GM19468 (cell line): ENCODE results near the gene UBE2U.
"Not testable (repeated sequence)": the region's sequence is repeated elsewhere in the genome, so short reads cannot be mapped to it uniquely, and the experiment has no call there.

Experiments
- ATAC-seq: cut with Tn5 transposase; IDR thresholded peaks from one replicate; pipeline ENCODE4 v1.9.1; 2021; ENCODE audit warnings: mild to moderate bottlenecking, moderate library complexity, moderate number of reproducible peaks; ENCODE audit not compliant: unreplicated experiment; ENCODE audit errors: extremely low read depth

Gene UBE2U

DNA sequence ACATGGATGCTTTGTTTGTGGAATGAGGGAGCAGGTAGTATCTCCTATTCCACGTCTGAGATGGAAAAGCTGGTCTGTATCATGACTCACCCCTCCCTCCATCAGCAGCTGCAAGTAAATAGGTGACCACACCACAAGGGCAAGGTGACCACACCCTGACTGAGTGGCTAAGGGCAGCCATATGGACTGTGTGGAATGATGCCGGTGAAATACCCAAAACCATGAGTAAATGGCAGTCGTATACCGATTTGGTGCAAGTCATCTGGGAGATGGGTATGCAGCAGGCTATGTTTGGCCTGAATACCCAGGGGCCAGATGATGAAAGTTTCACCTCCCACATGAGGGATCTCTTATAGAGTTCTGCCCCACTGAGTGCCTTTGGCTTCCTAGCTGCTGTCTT is 15.8 kb upstream of the UBE2U start:
- ATAC-seq, result no peak

DNA sequence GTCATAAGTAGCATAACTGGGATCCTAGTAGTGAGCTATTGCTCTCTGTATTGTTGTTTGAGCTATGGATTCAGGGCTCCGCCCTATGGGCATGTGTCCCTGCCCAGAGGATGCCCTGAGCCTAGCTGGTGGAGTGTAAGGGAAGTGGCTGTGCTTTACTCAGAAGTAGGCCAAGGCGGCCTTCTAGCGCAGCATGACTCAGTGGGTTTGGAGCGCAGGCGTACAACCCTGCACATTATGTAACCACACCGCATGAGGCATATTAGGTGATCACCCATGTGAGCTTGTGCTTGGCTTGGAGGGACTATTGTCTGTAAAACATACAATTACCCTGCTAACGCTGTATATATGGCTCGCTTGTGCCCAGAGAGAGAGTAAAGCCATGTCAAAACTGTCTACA is 11.1 kb upstream of the UBE2U start:
- no peak for ATAC-seq

DNA sequence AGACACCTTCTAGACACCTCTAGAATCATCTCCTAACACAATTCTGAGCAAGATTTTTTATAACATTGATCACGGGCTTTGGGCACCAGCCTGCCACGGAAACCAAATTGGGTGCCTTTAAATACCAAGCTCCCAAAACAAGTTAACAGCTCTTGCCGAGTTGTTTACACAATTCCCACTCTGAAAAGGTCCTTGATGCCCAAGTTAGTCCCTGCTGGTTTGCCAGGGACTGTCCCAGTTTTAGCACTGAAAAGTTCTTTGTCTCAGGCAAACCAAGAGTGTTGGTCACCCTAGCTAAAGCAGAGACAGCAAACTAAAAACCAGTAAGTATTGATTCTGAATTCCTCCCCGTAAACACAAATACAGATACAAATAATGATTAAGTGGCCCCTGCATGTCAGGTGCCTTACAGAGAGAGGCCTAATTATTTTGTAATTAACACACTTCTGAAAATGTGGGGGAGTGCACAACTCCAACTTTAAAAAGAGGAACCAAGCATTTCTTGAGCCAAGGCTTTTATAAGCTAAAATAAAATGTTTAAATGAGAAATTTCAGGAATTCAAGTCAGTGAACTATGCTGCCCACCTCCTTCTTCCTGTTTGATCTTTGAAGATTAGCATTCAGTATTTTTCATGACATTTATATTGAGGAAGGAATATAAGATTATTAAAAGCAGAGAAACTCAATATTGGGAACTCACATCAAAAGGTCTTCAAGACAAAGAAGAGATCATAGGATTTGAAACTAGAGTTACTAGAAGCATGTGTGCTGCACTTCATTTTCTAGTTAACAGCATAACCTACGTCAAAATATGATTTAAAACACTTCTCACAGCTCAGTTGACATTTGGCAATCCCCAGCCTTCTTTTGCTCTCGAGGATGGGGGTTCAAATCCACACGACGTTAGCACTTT is 9.0 kb upstream of the UBE2U start:
- ATAC-seq, result no peak

DNA sequence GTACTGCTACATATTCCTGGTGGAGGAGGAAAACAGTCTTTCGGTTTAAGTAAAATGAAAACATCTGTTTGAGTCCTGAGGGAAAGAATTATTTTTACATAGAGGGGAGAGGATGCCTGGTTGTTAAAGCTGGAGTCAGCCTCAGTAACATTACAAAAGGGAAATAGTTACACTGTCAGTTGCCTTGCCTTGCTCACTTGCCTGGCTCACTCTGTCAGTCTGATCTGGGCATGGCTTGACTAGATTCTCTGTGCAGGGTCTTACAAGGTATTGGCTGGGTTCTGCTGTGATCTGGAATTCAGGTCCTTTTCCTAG is 8.4 kb upstream of the UBE2U start:
- no peak for ATAC-seq

DNA sequence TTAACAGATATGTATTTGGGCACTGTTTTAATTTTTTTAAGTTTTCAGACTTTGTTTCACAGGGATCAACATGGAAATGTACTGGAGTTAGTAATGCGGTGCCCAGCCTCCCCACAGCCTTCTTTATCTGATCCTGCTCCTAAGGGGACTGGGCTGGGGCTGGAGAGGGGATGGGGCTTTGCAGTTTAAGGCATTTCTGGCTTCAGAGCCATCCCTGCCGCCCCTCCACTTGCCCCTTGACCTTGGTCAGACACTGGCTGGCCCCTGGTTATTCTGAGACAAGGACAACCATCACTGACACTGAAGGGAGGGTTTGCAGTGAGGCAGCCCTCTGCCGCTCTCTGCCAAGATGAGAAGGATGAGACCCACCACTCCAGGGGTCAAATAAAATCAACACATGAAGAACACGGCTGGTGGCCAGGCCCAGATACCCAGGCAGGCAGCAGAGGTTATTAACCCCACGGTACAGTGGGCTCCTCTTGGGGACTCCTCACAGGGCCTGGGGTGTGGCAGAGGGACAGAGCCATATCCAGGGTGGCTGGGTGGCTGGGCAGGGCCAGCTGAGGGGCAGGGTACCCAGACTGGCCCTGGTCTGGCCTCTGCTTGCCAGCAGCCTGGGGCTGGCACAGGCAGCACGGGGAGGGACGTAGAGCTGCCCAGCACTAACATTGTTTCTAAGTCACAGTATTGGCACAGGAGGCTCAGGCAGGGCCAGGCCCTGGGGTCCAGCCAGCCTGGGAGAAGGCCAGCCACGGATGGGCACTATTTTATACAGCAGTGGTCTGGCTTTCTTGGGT is 7.2 kb upstream of the UBE2U start:
- ATAC-seq, result no peak

DNA sequence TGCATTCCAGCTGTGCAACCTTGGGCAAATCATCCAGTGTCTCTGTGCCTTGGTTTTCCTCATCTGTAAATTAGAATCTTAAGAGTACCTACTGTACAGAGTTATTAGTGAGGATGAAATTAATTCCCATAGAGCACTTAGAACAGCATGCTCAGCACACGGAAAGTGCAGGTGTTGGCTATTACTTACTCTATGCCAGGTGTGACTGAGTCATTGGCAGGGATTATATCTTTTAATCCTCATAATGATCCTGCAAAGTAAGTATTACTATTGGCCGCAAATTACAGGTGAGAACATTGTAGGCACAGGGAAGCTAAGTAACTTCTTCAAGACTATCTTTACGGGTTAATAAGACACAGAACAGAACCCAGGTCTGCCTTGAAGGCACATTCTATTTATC is 6.3 kb upstream of the UBE2U start:
- no peak for ATAC-seq

DNA sequence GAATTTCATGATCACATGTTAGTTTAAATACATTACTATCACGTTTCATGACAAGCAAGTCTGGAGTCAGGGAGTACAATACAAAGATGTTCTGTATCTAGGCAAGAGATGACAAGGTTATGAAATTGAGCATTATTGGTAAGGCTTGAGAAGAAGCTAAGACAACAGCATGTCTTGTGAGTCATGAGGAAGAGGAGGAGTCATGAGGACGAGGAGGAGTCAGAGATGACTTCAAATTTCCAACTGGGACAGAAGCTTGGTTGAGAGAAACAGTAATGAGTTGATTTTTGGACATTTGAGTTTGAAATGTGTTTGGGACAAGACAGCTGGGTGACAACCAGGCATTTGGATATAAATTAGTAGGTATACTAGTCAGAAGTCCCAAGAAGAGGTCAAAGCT is 4.3 kb upstream of the UBE2U start:
- ATAC-seq, result no peak

DNA sequence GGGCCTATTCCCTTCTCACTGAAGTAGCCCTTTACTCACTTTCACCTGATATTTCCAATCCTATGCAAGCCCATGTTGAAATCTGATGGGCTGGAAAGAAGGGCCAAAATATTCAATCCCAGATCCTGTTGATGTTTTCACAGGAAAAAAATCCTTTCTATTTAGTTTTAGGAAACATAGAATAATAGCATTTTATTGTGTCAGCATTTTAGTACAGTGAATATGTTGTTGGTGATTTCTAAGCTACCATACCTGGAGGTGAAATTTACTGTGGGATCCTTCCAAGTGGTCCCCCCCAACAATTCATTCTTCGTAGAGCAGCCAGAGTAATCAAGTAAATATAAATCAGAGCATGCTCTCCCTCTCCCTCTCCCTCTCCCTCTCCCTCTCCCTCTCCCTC is 3.4 kb upstream of the UBE2U start:
- no peak for ATAC-seq

DNA sequence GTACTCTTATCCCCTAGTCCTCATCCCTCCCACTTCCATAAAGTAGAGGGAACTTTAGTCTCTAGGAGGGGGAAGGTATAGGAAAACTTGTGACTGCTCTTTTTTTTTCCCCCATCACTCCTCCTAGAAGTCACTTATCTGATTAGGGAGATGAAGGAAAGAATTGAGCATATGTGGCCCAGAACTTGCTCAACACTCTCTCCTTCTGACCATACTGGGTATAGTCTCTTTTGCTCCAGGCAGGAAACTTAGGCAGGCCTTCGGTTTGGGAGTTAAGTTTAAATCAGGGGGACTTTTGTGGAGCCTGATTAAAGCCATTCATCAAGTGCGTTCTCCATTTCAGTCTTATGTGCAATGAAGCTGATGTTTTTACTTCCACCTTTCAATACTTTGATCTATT is 5.8 kb downstream of the UBE2U start:
- ATAC-seq, result no peak

DNA sequence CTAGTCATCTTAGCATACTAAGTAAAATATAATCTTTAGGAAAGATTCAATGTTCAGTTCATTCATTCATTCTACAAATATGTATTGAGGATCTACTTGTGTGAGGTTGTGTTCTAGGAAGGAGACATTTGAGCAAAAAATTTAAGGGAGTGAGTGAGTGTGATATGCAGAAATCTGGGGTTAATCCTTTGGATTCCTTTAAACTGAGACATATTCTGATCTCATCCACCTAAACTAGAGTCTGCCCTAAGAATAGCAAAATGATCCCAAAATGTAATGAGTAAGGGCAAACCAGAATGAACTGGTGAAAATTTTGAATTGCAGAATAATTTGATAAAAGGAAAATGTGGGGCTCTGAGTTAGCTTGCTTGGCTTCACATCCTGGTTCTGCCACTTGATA is 8.6 kb downstream of the UBE2U start:
- no peak for ATAC-seq

DNA sequence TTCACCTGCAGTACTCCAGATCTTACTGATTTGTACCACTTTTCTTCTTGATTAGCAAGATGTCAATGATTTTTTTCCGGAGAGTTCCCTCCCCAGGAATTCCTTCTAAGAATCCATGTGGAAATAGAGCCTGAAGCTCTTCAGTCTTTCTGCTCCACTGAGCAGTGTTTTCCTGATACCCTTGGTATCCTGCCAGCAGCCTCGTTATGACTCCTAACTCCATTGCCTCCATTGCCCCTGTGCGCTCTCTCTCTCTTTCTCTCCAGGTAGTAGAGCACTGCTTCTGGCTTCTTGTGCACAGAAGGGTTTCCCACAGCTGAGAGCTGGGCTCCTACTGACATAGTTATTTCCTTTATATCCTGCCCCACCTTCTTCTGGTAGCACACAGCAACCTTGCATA is 12.2 kb downstream of the UBE2U start:
- no peak for ATAC-seq

DNA sequence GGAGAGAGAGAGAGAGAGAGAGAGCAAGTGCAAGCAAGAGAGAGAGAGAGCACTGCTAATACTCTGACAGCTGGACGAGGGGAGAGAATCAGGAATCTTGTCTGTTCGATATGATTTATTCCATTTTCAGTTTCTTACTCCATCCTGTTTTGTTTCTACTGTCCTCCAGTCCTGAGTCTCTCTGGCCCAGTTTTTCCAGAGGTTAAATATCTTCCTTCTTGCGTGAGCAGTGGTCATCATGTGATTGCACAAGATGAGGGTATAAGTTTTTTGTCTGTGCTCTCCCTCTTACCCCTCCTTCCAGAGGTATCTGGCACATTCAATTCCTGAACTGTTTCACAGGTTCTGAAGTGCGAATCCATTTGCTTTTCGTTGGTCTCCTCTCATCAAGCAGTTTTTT is 16.8 kb downstream of the UBE2U start:
- no peak for ATAC-seq

DNA sequence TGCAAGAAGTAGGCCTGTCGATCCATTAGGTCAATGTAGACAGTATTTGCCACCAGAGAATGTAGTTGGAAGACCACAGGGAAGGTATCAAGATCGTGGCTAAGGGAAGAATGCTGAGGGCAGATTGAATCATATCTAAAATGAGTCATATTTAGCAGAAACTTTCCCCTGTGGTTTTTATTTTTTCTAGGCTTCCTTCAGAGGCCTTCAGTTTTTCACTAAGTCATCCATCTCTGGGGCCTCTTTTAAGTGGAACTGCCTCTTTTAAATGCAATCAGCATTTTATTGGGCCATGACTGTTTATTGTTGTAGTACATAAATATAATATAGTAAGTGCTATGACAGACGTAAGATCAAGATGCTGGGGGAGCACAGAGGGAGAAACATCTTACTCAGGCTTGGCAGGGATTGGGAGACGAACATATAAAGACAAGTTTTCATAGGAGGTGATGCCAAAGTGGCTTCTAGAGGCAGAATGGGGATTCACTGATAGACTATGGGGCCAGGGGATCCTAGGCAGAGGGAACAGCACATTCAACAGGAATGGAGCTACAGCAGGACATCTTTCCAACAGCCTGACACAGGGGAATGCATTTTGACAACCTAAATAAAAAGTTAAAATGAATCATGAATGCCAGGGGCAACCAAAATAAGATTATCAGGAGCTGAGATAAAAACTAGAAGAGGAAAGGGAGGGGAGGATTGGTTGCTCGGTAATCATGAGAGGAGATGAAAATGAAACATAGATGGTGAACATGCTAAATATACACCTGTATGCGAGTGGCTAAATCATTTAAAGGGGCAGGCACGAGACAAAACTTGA is 20.1 kb downstream of the UBE2U start:
- ATAC-seq, result no peak

DNA sequence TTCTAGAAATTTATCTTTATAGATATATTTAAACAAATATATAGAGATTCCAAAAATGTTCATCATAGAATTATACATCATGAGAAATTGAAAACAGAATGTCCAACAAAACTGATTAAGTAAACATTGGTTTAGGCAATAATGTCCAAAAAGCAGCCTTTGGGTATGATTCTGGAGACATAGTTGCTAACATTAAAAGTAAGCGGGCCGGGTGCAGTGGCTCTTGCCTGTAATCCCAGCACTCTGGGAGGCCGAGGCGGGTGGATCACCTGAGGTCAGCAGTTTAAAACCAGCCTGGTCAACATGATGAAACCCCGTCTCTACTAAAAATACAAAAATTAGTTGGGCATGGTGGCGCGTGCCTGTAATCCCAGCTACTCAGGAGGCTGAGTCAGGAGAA is 20.8 kb downstream of the UBE2U start:
- not testable (repeated sequence) for ATAC-seq

DNA sequence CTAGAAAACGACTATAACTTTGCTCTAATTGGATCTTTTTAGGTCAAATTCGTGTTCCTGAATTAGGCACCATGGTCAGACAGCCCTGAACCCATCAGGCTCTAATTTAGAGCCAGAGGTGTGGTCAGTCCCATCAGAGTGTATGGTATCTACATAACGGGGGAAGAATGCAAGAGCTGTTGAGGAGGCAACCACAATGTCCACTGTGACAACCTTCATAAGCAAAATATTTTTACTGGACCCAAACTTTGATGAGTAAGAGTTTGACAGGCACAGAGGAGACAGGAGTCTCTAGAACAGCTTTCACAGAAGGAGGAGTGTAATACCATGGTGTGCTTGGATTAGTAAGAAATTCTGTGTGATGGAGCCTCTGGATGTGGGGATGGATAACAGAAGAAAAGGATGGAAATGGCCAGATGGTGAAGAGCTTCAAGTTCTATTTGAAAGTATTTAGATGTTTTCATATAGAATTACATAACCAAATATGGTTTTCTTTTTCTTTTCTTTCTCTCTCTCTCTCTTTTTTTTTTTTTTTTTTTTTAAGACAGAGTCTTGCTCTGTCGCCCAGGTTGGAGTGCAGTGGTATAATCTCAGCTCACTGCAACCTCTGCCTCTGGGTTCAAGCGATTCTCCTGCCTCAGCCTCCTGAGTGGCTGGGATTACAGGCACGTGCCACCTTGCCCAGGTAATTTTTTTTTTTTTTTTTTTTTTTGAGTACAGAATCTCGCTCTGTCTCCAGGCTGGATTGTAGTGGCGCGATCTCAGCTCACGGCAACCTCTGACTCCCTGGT is 24.9 kb downstream of the UBE2U start:
- ATAC-seq, result no peak

DNA sequence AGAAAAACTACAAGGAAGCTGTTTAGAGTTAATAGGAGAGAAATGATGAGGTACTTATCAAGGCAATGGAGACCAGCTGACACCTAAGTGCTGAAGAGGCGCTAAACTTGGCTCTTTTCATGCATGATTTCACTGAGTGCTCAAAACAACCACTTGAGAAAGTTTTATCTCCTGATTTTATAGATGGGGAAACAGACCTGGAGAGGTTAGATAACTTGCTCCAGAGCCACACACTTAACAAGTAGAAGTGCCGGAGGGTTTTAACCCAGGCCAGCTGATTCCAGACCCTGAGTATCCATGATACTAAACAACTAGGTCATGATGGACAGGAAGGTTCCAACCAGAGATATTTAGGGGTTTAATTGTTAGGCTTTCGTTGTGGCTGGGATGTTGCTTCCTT is 25.9 kb downstream of the UBE2U start:
- no peak for ATAC-seq

DNA sequence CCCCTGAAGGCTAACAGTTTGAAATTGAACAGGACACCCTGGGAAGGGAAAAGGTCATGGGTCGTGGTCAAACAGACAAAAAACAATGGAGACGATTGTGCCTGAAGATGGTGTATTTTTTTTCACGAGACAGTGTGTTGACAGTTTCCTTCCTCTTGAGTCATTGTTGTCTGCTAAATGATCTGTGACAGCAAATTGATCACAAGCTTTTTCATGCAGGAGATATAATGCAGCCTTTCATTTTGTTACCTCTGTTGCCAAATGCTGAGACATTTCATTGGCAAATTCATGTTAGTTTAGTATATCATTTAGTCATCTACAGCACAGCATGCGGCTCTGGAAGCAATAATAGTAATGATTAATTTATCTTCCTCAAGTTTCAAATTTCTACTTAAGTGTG is 27.7 kb downstream of the UBE2U start:
- no peak for ATAC-seq

DNA sequence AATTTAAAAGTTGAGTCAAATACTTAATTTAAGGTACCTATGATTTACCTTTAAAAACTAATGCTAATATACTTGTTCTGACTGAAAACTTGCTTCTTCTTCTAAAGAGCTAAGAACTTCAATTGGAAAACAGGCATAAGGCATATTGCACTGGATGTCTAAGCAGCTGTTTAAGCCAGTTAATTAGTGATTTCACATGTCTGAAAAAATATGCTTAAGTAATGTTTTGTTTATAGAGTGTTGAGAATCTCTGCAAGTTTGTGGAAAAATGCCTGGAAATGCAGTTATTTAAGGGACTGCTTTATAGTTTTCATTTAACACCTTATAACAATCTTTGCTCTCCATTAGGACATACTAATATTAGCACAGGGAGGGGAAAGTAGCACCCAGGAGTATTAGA is 28.2 kb downstream of the UBE2U start:
- ATAC-seq, result no peak

DNA sequence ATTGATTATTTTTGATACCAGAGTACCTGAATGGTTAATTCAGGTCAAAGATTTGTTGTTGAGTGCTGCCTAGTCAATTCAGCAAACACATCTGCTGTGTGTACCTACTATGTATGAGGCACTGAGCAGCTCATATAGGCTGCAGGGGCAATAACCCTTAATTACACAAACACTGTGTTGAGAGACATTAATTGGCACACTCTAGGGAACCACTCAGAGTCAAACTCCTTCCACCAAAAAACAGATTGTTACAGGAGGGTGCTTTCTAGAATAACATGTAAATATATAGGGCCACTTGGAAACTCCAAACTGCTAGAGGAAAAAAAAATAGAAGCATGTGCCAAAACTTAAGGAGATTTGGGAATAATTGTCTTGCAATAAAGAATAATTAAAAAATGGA is 31.3 kb downstream of the UBE2U start:
- ATAC-seq, result no peak

DNA sequence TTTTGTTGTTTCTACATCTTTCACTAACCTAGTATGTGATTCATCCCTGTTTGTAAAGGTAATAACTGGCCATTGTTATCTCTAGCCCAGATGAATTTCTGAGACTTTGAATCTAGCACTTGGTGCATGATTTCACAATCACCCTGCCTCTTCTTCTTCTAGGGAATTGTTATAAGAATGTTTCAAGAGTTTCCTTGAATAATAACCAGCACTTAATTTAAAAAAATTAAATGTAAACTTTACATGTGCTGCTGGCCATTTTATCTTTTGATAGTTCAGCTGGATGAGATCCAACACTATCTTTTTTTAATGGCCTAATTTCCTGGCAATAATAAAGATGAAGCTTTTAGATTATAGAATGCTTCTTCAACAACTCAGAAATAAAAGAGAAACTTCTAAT is 31.8 kb downstream of the UBE2U start:
- no peak for ATAC-seq
